ENCODE data around the gene FOXP1. TPM values are rescaled to one million over a fixed set of nuclear protein-coding genes. Genes with fewer than 3 reads are reported as not detected.

The FOXP1 gene
- total RNA-seq, 4 donors from 2014 or later = 13.2 to 46.6 (median 29.2) TPM

DNA sequence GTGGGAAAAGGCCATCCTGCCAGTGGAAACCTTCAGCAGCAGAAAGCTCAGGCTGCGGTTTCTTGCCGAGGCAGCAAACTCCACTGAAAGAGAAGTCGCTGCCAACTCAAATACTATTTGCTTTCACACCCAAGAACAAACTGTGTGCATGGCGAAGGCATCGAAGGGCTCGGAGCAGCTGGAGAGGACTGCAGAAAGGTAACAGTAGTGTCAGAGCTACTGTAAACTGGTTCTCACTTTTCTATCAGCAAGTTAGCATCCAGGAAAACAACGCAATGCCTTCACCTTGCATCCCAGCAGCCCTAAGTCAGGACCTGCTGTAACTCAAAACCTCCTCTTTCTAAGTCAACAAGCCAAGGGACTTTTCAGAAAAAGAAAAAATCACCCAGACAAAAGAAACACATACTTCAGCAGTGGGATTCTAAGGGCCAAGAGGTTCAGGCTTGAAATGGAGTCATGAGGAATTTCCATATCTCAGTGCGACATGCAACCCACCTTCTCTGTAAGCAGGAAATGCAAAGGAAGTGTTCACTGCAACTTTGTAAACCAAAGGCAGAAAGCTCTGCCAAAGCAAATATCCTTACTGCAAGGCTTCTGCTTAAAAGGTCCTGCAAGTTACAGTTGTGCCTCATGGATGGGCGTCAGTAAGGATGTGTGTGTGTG lies 193.5 kb downstream of the FOXP1 start:
- TF ChIP-seq POLR2A (IDR thresholded peaks at IDR 0.05) = no peak
- TF ChIP-seq, protein P1, sequence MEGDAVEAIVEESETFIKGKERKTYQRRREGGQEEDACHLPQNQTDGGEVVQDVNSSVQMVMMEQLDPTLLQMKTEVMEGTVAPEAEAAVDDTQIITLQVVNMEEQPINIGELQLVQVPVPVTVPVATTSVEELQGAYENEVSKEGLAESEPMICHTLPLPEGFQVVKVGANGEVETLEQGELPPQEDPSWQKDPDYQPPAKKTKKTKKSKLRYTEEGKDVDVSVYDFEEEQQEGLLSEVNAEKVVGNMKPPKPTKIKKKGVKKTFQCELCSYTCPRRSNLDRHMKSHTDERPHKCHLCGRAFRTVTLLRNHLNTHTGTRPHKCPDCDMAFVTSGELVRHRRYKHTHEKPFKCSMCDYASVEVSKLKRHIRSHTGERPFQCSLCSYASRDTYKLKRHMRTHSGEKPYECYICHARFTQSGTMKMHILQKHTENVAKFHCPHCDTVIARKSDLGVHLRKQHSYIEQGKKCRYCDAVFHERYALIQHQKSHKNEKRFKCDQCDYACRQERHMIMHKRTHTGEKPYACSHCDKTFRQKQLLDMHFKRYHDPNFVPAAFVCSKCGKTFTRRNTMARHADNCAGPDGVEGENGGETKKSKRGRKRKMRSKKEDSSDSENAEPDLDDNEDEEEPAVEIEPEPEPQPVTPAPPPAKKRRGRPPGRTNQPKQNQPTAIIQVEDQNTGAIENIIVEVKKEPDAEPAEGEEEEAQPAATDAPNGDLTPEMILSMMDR (IDR thresholded peaks at IDR 0.05 in 4 of 5, conservative IDR thresholded peaks at IDR 0.05 in 1 of 5) = no peak
- Histone ChIP-seq H3K4me3 (peak overlapping the region in 1 of 4 donors; percentile 13), H3K27ac (peak overlapping the region in 1 of 4 donors; percentile 9), H3K9me3 (no peaks in the 10 kb centered on the region), H3K36me3 (no peaks in the 10 kb centered on the region), H3K4me1 (peaks cover 14 to 17% of the 10 kb centered on the region in 2 donors), H3K27me3 (no peaks in the 10 kb centered on the region)
- ATAC-seq = peak; percentile 49 to 60
- in situ Hi-C loops (cut with MboI; ENCODE audit: low sequenced_read_pairs in 4 of 4) (no loop called here), intact Hi-C loops (cut with DNase I; ENCODE audit: low total_unique reads) (loop anchor here (10.0 kb wide), 2 partner anchors 325 to 385 kb away; no protein-coding TSS in a partner anchor)
- DNase-seq = peak; percentile 25 to 26

DNA sequence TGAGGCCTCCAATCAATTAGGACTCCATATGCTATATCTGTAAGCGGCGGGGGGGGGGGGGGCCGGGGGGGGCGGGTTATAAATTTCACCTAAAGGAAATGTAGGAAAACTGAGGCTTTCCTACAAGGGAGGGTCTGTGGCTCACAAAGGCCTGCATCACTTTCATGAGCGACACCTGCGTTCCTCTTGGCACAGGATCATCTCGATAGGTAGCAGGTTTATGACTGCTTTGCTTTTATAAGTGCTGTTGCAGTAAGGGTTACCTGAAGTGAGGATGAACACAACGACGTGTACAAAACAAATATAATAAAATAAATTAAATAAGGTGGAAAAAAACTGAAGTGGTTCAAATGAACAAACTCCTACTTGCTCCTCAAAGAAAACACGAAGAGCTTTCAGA lies 194.3 kb downstream of the FOXP1 start:
- in situ Hi-C loops (cut with MboI; ENCODE audit: low sequenced_read_pairs in 4 of 4) = no loop called here
- Histone ChIP-seq H3K9me3 (no peaks in the 10 kb centered on the region), H3K27me3 (no peaks in the 10 kb centered on the region), H3K27ac (no peak overlapping the region), H3K4me1 (peaks cover 14 to 17% of the 10 kb centered on the region in 2 donors), H3K36me3 (no peaks in the 10 kb centered on the region), H3K4me3 (no peak overlapping the region)
- intact Hi-C loops (cut with DNase I; ENCODE audit: low total_unique reads) = no loop called here
- TF ChIP-seq, protein P1 (IDR thresholded peaks at IDR 0.05 in 4 of 5, conservative IDR thresholded peaks at IDR 0.05 in 1 of 5) = no peak
- TF ChIP-seq POLR2A (IDR thresholded peaks at IDR 0.05) = no peak
- no peak for ATAC-seq
- DNase-seq = no peak

DNA sequence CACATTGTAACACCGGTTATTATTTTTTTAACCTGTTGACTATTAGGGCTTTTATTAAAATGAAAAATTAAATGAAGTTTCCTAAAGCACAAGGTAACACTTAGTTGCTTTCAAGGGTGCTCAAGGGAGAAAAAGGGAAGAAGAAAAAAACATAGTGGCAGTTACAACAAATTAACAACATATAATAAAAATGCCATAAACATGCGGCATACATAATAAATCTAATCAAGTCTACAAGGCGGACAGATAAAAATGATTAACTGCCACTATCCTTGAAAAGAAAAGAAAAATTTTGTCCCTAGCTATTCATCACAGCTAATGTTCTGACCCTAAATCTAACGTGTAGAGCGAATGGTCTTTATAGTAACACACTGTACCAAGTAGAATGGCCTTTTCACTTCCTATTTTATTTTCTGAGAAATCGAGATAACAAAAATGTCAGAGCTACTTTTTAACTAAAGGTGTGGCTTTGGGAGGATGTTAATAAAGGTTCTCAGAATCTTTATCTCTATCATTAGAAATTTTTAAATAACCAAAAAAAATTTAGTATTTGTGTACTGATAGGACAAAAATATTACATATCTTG lies 194.9 kb downstream of the FOXP1 start:
- no peaks in the 10 kb centered on the region for H3K9me3 ChIP-seq
- TF ChIP-seq, protein P1 (IDR thresholded peaks at IDR 0.05 in 4 of 5, conservative IDR thresholded peaks at IDR 0.05 in 1 of 5) = no peak
- TF ChIP-seq POLR2A (IDR thresholded peaks at IDR 0.05) = no peak
- peaks cover 14 to 17% of the 10 kb centered on the region in 2 donors for H3K4me1 ChIP-seq
- H3K27me3 ChIP-seq = no peaks in the 10 kb centered on the region
- H3K4me3 ChIP-seq = no peak overlapping the region
- no peak overlapping the region for H3K27ac ChIP-seq
- in situ Hi-C loops (cut with MboI; ENCODE audit: low sequenced_read_pairs in 4 of 4) (no loop called here), intact Hi-C loops (cut with DNase I; ENCODE audit: low total_unique reads) (no loop called here)
- no peaks in the 10 kb centered on the region for H3K36me3 ChIP-seq
- ATAC-seq = no peak
- DNase-seq = no peak

DNA sequence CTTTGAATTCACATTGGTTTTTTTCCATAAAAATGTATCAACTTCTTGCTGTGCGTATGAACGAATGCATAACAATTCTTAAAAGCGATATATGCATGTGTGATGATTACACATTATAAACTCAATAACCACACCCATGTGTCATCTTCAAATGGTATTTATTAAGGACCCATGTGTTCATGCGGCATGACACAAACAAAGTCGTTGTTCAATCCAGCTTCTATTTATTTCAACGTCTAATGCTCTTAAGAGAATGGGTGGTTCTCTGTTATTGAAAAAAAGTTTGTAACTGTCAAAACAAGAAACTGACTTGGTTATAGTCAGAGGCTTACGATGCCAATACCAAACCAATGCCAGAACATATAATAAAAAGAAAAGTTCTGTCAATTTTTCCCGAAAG lies 195.9 kb downstream of the FOXP1 start:
- H3K36me3 ChIP-seq = no peaks in the 10 kb centered on the region
- H3K27me3 ChIP-seq = no peaks in the 10 kb centered on the region
- intact Hi-C loops (cut with DNase I; ENCODE audit: low total_unique reads) = no loop called here
- TF ChIP-seq, protein P1 (IDR thresholded peaks at IDR 0.05 in 4 of 5, conservative IDR thresholded peaks at IDR 0.05 in 1 of 5) = no peak
- no peak for TF ChIP-seq POLR2A (IDR thresholded peaks at IDR 0.05)
- no peak for ATAC-seq
- in situ Hi-C loops (cut with MboI; ENCODE audit: low sequenced_read_pairs in 4 of 4) = no loop called here
- H3K4me1 ChIP-seq = peaks cover 14 to 17% of the 10 kb centered on the region in 2 donors
- no peak overlapping the region for H3K4me3 ChIP-seq
- no peak for DNase-seq
- H3K9me3 ChIP-seq = no peaks in the 10 kb centered on the region
- no peak overlapping the region for H3K27ac ChIP-seq
